ENCODE measurements around the gene ETV3L.

DNA sequence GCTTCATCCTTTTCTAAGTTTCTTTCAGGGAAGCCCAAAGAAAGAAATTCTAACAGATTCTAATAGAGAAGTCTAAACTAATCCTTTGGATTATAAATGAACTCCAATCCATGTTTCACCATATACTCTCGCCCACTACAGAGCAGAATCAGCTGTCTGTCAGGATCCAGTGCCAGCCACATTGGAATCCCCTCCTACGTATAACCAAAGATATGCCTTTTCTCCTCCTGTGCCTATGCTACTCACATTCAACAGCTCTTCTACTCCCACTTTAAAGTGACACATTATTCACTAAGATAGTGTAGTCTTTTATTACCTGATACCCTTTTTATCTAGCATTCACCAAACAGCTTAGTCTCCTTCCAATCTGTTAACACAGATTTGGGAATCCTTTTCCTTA, 35.5 kb upstream of the ETV3L start:
- TF ChIP-seq, protein P1, sequence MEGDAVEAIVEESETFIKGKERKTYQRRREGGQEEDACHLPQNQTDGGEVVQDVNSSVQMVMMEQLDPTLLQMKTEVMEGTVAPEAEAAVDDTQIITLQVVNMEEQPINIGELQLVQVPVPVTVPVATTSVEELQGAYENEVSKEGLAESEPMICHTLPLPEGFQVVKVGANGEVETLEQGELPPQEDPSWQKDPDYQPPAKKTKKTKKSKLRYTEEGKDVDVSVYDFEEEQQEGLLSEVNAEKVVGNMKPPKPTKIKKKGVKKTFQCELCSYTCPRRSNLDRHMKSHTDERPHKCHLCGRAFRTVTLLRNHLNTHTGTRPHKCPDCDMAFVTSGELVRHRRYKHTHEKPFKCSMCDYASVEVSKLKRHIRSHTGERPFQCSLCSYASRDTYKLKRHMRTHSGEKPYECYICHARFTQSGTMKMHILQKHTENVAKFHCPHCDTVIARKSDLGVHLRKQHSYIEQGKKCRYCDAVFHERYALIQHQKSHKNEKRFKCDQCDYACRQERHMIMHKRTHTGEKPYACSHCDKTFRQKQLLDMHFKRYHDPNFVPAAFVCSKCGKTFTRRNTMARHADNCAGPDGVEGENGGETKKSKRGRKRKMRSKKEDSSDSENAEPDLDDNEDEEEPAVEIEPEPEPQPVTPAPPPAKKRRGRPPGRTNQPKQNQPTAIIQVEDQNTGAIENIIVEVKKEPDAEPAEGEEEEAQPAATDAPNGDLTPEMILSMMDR (conservative IDR thresholded peaks at IDR 0.05 in 1 of 2, IDR thresholded peaks at IDR 0.05 in 1 of 2; ENCODE audit: low read depth in 1 of 2, low read length in 2 of 2) = no peak
- TF ChIP-seq EZH2 (IDR thresholded peaks at IDR 0.05; ENCODE audit: low read length, missing control alignments) = no peak
